ENCODE data around the gene CCL11.

GRCh38 chr17:34301986-34302385 lies 16.4 kb downstream of the CCL11 start:
- TF ChIP-seq CTCF (IDR thresholded peaks at IDR 0.05) = no peak
- TF ChIP-seq POLR2A (IDR thresholded peaks at IDR 0.05) = no peak
